Measurements from ENCODE around the gene PRCD.
"Not testable (repeated sequence)": the region's sequence is repeated elsewhere in the genome, so short reads cannot be mapped to it uniquely, and the experiment has no call there.

The PRCD gene

DNA sequence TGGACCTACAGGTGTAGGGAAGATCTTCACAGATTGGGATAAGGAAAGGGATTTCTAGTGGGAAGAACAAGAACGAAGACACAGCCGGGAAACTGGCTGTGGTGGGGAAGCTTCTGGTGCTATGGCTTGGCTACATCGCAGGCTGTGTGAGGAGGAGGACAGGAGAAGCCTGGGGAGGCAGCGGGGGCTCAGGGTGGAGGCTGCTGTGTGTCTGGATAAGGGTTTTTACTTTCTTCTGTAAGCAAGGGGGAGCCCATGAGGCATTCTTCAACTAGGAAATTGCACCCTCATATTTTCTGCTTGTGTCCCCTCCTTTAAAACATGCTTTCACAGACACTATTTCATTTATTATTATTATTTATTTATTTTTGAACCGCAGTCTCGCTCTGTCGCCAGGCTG, 35.7 kb upstream of the PRCD start:
- no peak for DNase-seq (ENCODE audit: low read depth)

DNA sequence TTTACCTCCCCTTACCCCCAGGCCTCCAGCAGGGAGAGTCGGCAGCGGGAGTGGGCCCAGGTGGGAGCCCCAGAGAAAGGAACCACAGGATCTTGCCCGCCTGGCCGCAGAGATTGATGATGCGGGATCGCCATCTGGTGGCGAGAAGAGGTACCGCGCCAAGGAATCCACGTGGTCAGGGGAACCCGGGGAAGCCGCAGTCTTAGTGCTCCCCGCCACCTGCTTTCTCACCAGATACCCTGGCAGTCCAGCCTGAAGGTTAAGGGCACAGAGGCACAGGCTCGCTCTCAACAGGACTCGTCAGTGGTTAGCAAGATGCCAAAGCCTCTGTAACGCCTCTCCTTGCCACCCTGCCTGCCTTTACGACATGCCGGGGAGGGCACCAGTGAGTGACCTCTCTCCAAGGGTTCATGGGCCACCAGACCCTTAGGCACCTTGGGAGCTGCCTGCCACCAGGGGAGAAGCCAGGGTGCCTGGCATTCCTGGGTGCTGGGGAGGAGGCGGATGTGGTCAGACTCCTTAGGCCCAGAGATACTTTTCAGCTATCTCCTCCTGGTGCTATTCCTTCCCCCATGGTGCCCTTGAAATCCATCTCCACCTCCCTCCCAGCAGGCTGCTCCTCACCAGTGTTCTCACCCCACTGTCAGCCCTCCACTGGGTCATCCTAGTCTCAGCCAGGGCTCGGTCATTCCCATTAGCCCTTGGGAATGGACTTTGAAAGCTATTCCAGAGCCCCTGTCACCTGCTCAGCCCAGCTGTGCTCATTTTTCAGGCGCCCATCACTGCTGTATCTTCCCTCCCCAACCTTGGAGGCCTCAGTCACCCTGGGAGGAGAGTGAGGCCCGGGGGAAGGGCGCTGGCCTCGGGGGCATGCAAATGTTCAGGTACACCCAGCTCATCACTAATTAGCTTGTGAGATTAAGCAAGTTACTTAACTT, 33.2 kb upstream of the PRCD start:
- no peak for DNase-seq (ENCODE audit: low read depth)

DNA sequence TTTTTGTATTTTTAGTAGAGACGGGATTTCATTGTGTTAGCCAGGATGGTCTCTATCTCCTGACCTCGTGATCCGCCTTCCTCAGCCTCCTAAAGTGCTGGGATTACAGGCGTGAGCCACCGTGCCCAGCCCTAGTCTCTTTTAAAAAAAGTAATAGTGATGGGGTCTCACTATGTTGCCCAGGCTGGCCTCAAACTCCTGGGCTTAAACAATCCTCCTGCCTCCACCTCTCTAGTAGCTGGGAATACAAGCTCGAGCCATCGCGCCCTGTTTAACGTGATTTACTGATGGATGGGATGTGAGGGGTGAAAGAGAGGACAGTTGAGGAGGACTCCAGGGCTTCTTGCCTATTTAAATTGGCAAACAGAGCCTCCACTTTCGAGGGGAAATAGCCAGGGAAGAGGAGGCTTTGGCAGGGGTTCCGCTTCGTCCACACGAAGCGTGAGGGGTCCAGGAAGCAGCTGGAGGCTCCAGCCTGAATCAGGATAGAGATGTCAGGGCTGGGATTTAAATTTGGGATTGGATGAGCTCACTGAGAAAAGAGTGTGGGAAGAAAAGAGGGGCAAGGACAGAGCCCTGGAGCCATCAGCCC, 31.3 kb upstream of the PRCD start:
- not testable (repeated sequence) for DNase-seq (ENCODE audit: low read depth)

DNA sequence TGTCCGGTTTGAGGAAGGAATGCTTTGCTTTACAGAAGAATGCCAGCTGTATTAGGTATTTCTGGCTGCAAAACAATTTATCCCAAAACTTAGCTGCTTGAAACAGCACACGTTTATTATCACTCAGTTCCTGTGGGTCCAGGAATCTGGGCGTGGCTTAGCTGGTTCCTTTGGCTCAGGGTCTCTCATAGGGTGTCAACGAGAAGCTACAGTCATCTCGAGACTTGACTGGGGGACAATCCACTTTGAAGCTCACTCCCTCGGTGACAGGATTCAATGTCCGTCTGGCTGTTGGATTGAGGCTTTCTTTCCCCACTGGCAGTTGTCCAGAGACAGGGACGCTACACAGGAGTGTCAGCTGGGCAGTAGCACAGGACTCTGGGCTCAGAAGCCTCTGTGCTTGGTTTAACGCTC, 29.0 kb upstream of the PRCD start:
- DNase-seq (ENCODE audit: low read depth) = no peak

DNA sequence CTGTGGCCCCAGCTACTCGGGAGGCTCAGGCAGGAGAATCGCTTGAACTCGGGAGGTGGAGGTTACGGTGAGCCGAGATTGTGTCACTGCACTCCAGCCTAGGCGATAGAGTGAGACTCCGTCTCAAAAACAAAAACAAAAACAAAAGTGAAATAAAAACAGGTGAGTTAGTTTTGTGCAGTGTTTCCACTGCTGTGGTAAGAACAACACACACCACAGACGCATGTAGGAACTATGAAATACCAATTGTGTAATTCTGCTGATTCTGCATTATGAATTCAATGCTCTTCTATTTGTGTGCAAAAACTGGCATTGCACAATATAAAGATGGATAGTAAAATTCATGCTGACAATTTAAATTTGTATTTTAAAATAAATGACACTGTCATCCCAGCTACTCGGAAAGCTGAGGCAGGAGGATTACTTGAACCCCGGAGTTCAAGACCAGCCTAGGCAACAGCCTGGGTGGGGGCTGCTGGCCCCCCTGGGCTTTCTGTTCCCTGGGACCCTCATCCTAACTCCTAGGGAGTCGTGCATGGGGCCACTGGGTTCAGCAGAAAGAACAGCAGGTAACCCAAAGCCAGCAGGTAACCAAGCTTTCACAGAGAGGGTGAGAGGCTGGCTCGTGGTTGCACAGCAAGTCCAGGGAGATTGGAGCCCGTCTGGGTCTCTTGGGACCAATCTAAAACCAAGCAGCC, 28.0 kb upstream of the PRCD start:
- no peak for DNase-seq (ENCODE audit: low read depth)

DNA sequence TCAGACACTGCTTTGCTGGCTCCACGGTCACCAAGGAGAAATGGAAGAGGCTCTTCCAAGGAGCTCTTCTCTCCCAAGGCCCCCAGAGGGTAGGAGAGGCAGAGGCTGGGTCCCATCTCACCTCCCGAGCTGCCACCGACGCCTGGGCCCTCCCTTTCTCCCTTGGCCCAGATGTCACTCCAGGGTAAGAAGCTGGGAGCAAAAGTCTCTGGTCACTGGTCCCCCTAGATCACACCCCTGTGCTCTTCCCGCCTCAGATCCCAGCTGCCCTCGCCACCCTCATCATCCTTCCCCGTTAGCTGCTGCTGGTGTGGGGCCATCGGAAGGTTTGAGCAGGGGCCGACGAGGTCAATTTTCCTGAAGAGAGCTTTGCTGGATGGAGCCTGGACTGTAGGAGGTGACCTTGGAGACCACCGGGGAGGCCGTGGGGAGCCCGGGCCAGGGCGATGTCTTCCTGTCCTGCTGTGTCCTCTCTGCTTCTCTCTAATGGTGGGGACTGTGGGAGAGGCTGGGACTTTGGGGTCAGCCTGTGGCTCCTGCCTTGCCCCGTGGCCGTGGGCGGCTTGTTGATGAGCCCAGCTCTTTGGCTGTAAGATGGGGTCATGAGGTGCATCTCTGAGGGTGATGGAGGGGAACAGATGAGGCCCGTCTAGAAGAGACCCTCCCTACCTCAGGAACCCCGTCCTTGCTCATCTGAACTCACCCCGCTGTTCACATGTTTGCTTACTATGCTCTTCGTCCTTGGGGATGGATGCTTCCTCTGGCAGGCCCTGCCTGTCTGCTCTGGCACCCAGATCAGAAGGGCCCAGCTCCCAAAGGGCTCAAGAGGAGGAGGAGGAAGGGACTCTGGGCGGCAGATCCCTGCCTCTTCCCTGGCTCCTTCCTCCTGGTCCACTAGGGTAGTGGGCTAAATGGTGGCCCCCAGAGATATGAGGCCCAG, 27.2 kb upstream of the PRCD start:
- no peak for DNase-seq (ENCODE audit: low read depth)

DNA sequence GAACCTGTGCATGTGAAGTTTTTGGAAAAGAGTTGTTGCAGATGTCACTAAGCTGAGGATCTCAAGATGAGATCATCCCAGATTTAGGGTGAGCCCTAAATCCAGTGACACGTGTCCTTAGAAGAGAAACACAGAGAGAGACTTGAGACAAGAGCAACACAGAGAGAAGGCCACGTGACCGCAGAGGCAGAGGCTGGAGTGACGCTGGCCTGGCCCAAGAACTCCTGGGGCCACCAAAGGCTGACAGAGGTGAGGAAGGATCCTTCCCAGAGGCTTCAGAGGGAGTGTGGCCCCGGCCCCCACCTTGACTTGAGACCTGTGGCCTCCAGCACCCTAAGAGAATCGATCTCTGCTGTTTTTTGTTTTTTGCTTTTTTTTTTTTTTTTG, 26.5 kb upstream of the PRCD start:
- DNase-seq (ENCODE audit: low read depth) = no peak

DNA sequence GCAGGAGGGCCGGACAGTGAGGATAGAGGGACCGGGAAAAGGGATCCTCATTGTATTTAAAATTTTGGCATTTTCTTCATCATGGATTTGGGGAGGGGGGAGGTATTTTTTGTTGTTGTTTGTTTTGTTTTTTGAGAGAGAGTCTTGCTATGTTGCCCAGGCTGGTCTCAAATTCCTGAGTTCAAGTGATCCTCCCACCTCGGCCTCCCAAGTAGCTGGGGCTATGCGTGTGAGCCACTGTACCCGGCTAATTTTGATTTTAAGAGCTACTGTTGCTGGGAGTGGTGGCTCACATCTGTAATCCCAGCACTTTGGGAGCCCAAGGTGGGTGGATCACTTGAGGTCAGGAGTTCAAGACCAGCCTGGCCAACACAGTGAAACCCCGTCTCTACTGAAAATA, 25.5 kb upstream of the PRCD start:
- not testable (repeated sequence) for DNase-seq (ENCODE audit: low read depth)

DNA sequence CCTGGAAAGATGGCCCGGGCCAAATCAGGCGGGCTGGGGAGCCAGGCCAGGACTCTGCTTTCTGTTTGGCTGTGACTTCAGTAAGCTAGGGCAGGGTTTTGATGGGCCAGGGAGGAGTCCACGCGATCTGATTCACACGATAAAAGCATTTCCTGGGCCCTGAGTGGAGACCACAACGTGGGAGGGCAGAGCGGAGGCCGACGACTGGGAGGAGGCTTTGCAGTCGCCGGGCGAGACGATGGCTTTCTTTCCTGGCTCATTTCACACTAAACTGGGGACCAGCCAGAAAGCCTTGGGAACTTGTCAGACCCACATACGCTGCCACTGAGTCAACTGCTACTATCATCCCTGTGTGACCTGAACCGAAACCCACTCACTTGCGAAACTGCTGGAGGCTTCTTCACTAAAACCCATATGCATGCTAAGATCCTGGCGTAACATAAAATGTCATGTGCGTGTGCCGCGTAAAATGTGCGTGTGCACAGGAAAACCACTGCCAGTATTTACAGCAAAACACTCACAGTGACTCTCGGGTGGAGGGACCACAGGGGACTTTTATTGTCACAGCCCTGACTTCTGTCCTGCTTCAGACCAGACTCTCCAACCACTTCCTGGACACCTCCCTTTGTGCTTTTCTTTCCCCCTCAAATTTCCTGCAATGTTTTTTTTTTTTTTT, 24.4 kb upstream of the PRCD start:
- no peak for DNase-seq (ENCODE audit: low read depth)

DNA sequence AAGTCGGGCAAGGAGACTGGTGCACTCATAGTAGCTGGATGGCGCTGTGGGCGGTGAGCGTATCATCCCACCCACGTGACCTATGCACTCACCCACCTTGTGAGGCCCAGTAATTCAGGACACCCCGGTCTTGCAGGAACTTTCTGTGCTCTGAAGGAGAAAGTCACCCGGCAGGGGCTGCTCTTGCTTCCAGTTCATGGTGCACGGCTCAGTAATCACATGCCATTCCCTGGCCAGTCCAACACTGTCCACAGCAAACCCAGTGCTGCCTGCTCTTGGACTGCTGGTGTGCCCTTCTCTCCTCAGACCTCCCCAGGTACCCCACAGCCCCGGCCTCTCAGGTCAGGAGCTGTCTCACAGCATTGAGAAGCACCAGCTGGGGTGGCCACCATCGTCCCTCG, 22.2 kb upstream of the PRCD start:
- DNase-seq (ENCODE audit: low read depth) = no peak

DNA sequence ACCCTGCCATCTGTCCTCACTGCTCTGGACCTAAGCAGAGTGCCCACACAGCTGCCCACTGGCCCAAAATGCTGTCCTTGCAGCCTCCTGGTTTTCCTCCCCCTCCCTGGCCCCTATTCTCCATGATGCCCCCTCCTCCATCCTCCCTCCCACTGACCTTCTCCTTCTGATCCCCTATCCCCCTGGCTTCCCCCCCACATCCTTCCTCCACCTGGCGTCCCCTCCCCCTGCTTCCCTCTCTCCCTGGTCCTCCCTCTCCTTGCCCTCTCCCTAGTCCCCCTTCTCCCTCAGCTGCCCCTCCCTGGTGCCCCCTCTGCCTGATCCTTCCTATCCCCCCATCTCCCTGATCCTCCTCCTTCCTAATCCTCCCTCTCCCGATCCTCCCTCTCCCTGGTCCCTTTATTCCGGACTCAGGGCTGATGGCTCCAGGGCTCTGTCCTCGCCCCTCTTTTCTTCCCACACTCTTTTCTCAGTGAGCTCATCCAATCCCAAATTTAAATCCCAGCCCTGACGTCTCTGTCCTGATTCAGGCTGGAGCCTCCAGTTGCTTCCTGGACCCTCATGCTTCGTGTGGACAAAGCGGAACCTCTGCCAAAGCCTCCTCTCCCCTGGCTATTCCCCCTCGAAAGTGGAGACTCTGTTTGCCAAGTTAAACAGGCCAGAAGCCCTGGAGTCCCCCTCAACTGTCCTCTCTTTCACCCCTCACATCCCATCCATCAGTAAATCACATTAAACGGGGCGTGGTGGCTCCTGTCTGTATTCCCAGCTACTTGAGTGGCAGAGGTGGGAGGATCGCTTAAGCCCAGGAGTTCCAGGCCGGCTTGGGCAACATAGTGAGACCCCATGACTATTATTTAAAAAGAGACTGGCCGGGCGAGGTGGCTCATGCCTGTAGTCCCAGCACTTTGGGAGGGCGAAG, 20.5 kb upstream of the PRCD start:
- no peak for DNase-seq (ENCODE audit: low read depth)

DNA sequence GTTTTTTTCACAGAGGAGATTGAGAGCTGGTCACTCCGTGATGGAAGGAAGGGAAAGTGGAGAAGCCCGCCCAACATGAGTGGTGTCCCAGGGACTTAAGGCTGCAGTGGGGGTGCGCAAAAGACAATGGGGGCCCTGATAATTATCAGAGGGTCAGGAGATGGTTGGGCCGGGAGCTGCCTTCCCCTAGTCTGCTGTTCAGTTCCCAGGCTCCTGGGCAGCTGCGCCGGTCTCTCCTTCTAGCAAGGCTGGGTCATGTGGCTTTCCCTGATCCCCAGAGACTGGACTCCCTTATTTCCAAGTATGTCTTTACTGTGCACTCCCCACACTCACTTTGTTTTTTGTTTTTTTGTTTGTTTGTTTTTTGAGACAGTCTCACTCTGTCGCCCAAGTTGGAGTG, 18.6 kb upstream of the PRCD start:
- no peak for DNase-seq (ENCODE audit: low read depth)

DNA sequence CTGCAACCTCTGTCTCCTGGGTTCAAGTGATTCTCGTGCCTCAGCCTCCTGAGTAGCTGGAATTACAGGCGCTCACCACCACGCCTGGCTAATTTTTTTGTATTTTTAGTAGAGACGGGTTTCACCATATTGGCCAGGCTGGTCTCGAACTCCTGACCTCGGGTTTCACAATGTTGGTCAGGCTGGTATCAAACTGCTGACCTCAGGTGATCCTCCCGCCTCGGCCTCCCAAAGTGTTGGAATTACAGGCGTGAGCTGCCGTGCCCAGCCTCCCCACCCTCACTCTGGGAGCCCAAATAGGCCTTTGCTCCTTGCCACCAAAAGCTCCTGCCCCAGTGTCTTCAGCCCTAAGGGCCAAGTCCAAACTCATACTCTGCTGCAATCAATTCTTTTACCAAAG, 18.2 kb upstream of the PRCD start:
- not testable (repeated sequence) for DNase-seq (ENCODE audit: low read depth)

DNA sequence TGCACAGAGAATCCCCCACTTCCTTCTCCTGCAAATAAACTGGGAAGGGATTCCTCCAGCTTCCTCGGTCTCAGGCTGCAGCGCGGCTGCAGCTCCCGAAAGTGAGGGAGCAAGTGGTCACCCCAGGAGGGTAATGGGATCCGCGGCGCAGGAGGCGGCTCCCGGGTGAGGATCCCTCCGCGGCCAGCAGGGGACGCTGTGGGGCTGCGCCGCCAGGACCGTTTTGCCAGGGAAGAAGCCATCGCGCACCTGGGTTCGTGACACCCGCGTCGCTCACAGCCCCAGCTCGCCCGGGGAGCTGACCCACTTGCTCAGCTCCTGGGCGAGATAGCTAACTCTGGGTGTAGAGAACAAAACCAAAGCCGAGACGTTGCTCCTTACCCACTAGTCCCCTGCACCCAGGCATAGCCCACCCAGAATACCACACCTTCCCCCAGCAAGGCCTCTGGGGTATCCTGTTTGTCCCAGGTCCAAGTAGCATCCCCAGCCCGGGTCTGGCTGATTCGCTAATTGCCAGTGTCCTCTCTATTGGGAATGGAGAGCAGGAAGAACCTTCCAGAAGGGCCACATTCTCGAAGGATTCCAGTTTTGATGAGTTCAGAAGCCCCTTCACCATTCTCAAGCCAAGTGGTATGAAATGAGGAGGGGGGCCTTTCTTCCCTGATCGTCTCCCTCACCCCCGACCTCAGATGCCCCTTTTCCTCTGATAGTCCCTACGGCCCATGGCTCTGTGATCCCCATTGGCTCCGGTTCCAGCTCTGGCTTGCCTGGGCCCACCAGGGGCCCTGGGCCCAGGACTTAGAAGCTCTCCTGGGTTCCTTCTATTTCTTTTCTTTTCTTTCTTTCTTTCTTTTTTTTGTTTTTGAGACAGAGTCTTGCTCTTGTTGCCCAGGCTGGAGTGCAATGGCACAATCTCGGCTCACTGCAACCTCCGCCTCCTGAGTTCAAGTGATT, 16.5 kb upstream of the PRCD start:
- DNase-seq (ENCODE audit: low read depth) = no peak

DNA sequence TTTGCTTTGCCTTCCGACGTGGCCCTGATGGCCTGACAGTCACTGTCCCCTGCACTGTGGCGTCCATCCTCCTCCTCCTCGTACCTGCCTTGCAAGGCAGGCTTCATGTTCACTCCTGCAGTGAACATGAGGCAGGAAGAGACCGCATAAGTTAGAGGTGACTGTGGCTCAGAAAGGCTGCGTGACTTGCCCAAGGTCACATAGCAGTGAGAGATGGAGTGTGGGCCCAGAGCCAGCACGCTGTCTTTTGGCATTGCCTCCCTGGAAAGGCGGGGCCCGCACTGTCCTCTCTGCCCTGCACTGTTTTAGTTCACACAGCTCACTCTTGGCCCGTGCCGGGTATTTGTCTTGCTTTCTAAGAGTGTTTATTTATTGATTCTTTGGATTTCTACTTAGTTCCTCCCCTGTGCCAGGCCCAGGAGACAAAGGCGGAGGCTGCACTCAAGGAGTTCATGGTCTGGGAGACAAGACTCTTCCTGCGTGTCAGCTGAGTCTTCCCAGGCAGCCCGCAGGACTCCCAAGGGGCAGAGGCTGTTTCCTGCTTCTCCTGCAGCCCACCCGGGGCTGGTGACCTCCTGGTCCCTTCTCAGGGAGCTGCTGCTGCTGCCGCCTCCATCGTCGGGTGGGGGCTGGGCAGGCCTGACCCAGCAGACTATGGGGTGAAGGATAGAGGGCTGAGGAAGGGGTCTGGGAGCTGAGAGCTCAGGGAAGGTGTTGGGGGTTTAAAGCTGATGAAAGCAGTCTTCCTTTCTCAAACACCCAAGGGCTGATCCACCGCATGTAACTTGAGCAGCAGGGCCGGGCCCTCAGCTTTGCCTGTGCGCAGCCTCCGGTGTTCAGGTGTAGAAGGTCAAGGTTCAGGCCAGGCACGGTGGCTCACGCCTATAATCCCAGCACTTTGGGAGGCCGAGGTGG, 15.0 kb upstream of the PRCD start:
- DNase-seq (ENCODE audit: low read depth) = no peak

DNA sequence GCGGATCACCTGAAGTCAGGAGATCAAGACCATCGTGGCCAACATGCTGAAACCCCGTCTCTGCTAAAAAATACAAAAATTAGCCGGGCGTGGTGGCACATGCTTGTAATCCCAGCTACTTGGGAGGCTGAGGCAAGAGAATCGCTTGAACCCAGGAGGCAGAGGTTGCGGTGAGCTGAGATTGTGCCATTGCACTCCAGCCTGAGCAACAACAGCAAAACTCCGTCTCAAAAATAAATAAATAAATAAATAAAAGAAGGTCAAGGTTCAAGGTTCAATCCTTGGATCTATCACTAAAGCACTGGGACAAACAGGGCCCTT, 14.4 kb upstream of the PRCD start:
- DNase-seq (ENCODE audit: low read depth) = not testable (repeated sequence)

DNA sequence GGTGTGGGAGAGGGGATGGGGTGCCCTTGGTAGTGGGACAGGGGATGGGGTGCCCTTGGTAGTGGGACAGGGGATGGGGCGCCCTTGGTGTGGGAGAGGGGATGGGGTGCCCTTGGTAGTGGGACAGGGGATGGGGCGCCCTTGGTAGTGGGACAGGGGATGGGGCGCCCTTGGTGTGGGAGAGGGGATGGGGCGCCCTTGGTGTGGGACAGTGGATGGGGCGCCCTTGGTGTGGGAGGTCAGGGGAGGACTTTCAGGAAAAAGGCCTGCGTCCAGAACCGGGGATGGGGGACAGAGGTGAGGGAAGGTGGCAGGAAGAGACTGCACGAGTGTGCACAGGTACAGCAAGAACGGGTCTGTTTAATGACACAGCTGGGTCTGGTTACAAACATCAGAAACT, 12.8 kb upstream of the PRCD start:
- DNase-seq (ENCODE audit: low read depth) = not testable (repeated sequence)

DNA sequence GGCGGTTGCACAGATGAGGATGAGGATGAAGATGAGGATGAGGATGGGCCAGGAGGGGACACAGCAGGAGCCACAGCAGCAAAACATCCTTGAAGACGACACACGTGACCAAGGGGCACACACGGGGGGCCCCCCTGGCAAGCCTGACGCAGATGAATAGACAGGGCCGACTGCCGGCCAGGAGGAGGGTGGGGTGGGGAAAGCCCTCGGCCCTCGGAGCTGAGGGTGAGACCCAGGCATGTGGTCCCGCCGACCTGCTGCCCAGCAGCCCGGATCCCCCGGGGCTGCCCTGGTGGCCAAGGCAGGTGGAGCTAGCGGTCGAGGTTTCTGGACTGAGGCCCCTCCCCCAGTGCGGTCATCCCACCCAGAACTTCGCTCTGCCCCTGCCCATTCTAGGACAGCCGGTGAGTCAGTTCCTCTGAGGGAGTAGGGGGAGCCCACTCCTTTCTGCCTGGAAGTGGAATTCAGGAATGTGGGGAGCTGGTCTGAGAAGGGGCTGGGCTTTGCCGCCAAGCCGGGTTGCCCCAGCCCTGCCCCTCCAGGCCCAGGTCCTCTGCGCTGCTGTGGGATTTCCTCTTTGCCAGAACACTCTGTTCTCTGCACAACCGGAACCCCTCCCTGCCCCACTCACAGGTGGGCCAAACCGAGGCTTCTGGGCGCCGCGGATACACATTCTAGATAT, 12.3 kb upstream of the PRCD start:
- DNase-seq (ENCODE audit: low read depth) = no peak
